T-helper 2 cell treated with Interferon-gamma antibody and Interleukin-4, amounts not matched to agents 5 μg/mL and 100 μg/mL, for 36 hours (primary cell): ENCODE measurements around the gene MDP1.

Experiments used
- DNase-seq: peaks from one replicate; pipeline ENCODE4 v3.0.0; 2021; ENCODE audit warnings: low spot score
- H3K27ac Mint-ChIP-seq: one replicate; pipeline ENCODE4 v1.8.0; 2021; ENCODE audit warnings: mild to moderate bottlenecking, mixed read lengths
- H3K27me3 Mint-ChIP-seq: one replicate; pipeline ENCODE4 v1.8.0; 2021; ENCODE audit warnings: low read depth, mixed read lengths
- H3K36me3 Mint-ChIP-seq: one replicate; pipeline ENCODE4 v1.8.0; 2021; ENCODE audit warnings: low read depth, mixed read lengths
- H3K4me1 Mint-ChIP-seq: one replicate; pipeline ENCODE4 v1.8.0; 2021; ENCODE audit warnings: low read depth, mixed read lengths
- H3K4me3 Mint-ChIP-seq: one replicate; pipeline ENCODE4 v1.8.0; 2022; ENCODE audit warnings: mild to moderate bottlenecking, moderate library complexity, mixed read lengths
- H3K9me3 Mint-ChIP-seq: one replicate; pipeline ENCODE4 v1.8.0; 2021; ENCODE audit warnings: mixed read lengths

MDP1 gene

DNA sequence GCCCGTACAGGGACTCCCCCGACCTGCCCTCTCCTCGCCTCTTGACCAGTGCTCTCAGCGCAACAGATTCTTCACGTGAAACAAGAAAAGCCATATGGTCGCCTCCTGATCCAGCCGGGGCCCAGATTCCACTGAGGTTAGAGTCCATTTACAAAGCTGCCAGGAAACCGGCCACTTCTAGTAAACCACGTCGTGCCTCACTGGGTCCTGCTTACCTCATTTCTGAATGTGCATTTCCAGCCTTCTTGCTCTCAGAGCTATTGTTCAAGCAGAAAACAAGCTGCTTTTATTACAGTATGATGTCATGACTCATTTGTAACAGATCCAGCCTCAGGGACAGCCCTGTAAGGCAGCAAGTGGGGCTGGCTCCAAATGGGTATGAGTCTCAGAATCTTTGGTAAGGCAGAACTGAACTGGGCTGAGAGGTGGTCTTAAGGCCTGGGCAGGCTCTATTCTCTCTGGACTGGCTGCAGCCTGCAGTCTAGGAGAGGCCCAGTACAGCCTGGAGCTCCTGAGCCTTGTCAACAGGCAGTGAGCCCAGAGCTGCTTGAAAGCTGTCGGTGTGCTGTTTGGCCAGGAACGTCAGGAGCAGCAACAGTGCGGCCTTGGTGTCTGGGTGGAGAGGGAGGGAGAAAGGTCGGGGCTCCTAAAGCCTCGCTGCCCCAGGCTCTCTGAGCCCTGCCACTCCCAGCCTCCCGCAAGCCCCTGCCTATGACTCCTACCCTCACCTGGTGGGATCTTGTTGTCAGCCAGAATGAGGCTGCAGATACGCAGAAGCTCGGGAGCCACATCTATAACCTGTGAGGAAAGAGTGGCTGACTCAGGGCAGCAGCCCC lies 35.7 kb downstream of the MDP1 start:
- Mint-ChIP-seq H3K9me3 (no peaks in the 10 kb centered on the region), H3K4me1 (peaks cover under 1% of the 10 kb centered on the region), H3K27me3 (no peaks in the 10 kb centered on the region), H3K4me3 (no peak overlapping the region), H3K36me3 (peaks cover 54% of the 10 kb centered on the region), H3K27ac (peak overlapping the region; percentile 26)
- no peak for DNase-seq

- Mint-ChIP-seq H3K4me3 (no peak overlapping the region), H3K9me3 (no peaks in the 10 kb centered on the region), H3K27ac (no peak overlapping the region), H3K36me3 (peaks cover 59% of the 10 kb centered on the region), H3K4me1 (peaks cover 6% of the 10 kb centered on the region), H3K27me3 (no peaks in the 10 kb centered on the region)
- DNase-seq: no peak
Measured at GRCh38 chr14:24179294-24179960, 36.4 kb downstream of the MDP1 start.

DNA sequence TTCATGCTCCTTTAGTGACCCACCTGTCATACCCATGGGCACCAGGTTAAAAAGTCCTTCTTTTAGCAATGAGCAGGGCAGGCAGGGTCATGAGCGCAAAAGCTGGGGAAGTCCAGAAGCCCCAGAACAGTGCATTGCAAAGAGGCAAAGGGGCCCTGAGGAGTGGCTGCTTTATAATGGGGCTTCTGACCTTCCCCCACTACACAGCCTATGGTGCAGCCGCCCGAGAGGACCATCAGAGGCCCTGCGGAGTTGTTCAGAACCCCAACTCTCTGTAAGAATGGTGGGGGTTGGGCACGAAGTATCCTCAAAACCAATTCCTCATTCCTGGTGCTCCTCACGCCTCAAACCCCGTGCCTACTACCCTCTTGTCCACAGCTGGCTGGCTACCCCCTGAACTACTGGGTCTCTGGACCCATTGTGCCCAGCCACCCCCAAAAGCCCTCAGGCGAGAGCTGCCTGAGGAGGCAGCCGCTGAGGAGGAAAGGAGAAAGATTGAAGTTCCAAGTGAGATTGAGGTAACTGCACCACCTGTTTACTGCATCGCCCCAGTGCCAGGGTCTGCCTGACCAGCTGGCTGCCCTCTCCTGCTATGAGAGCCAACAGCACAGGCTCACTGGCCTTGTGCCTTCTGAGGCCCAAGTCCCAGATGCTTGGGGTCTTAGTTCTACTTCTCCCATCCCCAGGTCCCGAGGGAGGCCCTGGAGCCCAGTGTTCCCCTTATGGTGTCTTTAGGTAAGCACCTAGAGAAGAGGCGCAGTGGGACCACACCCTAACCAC lies 37.3 kb downstream of the MDP1 start:
- peaks cover 64% of the 10 kb centered on the region for H3K36me3 Mint-ChIP-seq
- H3K9me3 Mint-ChIP-seq: no peaks in the 10 kb centered on the region
- H3K27ac Mint-ChIP-seq: no peak overlapping the region
- H3K4me3 Mint-ChIP-seq: no peak overlapping the region
- H3K27me3 Mint-ChIP-seq: no peaks in the 10 kb centered on the region
- H3K4me1 Mint-ChIP-seq: peaks cover 6% of the 10 kb centered on the region
- no peak for DNase-seq

DNA sequence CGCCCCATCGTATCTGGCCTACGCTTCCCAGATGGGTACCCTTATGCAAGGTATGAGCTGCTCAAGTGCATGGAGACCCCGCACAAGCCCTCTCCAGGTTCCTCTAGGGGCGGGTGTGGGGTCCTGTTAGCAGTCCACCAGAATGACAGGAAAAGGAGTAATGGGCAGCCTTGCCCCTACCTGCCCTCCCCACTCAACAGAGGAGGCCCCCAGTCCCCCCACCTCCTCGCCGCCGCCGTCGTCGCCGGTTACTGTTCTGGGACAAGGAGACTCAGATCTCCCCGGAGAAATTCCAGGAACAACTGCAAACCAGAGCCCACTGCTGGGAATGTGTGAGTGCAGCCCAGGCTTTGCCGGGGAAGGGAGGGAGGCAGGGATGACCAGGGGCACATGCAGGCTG lies 38.0 kb downstream of the MDP1 start:
- no peak overlapping the region for H3K4me3 Mint-ChIP-seq
- H3K27ac Mint-ChIP-seq: no peak overlapping the region
- peaks cover 7% of the 10 kb centered on the region for H3K4me1 Mint-ChIP-seq
- no peaks in the 10 kb centered on the region for H3K9me3 Mint-ChIP-seq
- peaks cover 65% of the 10 kb centered on the region for H3K36me3 Mint-ChIP-seq
- no peaks in the 10 kb centered on the region for H3K27me3 Mint-ChIP-seq
- no peak for DNase-seq

DNA sequence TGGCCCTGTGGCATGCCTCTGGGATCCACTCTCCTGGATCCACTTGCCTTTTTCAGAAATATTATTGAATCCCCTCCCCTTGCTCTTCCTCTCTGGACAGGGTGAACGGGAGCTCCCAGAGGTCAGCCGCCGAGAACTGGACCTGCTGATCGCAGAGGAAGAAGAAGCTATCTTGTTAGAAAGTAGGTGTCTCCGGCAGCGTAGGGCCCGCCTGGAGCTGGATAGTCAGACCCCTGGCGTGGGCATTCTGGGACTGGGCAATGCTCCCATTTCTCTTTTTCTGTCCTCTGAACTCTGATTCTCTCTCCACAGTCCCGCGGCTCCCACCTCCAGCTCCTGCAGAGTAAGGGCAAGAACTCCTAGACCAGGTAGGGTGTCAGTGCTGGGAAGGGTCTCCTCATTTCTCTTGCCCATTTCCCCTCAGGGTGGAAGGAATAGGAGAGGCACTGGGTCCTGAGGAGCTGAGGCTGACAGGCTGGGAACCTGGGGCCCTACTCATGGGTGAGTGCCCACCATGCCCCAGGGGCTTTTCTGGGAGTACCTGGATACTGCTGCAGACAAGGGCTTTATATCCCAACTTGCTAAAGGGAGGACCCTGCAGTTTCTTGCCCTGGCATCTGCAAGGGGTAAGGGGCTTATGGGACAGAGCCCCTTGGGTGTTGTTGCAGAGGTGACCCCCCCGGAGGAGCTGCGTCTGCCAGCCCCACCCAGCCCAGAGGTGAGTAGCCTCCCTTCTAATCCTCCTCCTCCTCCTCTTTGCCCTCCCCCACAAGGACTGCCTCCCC lies 38.6 kb downstream of the MDP1 start:
- Mint-ChIP-seq H3K27ac (no peak overlapping the region), H3K9me3 (no peaks in the 10 kb centered on the region), H3K27me3 (no peaks in the 10 kb centered on the region), H3K4me3 (no peak overlapping the region), H3K36me3 (peaks cover 63% of the 10 kb centered on the region), H3K4me1 (peaks cover 9% of the 10 kb centered on the region)
- no peak for DNase-seq

- Mint-ChIP-seq H3K4me3 (no peak overlapping the region), H3K9me3 (no peaks in the 10 kb centered on the region), H3K36me3 (peaks cover 62% of the 10 kb centered on the region), H3K27ac (no peak overlapping the region), H3K27me3 (no peaks in the 10 kb centered on the region), H3K4me1 (peaks cover 9% of the 10 kb centered on the region)
- DNase-seq: no peak
Measured at GRCh38 chr14:24176599-24176998, 39.3 kb downstream of the MDP1 start.

- peak overlapping the region; percentile 39 for H3K27ac Mint-ChIP-seq
- no peak for DNase-seq
- H3K36me3 Mint-ChIP-seq: peaks cover 62% of the 10 kb centered on the region
- no peaks in the 10 kb centered on the region for H3K9me3 Mint-ChIP-seq
- H3K27me3 Mint-ChIP-seq: no peaks in the 10 kb centered on the region
- peaks cover 23% of the 10 kb centered on the region for H3K4me1 Mint-ChIP-seq
- H3K4me3 Mint-ChIP-seq: no peak overlapping the region
Measured at GRCh38 chr14:24172871-24173281, 43.0 kb downstream of the MDP1 start.

- Mint-ChIP-seq H3K27ac (peak overlapping the region; percentile 49), H3K9me3 (no peaks in the 10 kb centered on the region), H3K36me3 (peaks cover 62% of the 10 kb centered on the region), H3K4me3 (peak overlapping the region; percentile 76), H3K4me1 (peaks cover 25% of the 10 kb centered on the region), H3K27me3 (no peaks in the 10 kb centered on the region)
- no peak for DNase-seq
Measured at GRCh38 chr14:24172261-24172860, 43.5 kb downstream of the MDP1 start.

DNA sequence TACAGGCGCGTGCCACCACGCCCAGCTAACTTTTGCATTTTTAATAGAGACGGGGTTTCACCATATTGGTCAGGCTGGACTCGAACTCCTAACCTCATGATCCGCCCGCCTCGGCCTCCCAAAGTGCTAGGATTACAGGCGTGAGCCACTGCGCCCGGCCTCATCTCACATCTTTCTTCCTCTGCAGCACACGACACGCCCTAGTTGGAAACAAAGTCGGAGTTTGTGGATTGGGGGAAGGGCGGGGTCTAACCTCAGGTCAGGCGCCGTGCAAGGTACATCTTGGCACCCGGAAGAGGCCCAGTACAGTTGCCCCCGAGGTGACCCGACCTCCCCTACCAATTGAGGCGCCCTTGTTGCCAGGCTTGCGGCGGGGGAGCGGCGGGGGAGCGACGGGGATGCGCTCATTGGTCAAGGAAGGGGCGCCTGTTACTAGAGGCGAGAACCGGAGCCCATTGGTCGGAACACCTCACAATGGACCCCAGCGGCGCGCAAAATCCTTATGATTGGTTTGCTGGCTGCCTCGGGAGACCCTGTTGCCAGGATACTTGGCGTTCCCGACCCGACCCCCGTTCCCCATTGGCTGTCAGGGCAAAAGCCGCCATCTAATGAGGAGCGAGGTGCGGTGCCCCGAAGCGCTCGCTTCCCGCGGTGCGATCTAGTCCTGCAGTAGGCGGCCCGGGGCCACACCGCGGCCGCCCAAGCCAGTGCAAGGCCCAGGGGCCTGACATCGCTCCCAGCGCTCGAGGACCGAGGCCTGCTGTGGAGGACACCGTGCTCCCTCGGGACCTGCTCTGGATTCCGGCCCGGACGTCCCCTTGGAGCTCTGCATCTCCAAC lies 44.2 kb downstream of the MDP1 start, which contains the start of gene REC8:
TSS of gene REC8 (plus strand) at position 659 of the 839 bp plus-strand sequence. CDS start 473 bp downstream, outside the sequence.
- peak within 1 kb of the TSS; percentile 76 for H3K4me3 Mint-ChIP-seq
- peak within 1 kb of the TSS; percentile 80 for H3K27ac Mint-ChIP-seq
- DNase-seq: peak; percentile 24
- H3K36me3 Mint-ChIP-seq: peaks cover 61% of the 10 kb centered on the region
- no peaks in the 10 kb centered on the region for H3K27me3 Mint-ChIP-seq
- H3K9me3 Mint-ChIP-seq: no peaks in the 10 kb centered on the region
- peaks cover 29% of the 10 kb centered on the region for H3K4me1 Mint-ChIP-seq

GRCh38 chr14:24167469-24168114 lies 48.3 kb downstream of the MDP1 start:
- H3K27ac Mint-ChIP-seq: peak overlapping the region; percentile 76
- no peak overlapping the region for H3K4me3 Mint-ChIP-seq
- H3K4me1 Mint-ChIP-seq: peaks cover 37% of the 10 kb centered on the region
- no peaks in the 10 kb centered on the region for H3K27me3 Mint-ChIP-seq
- DNase-seq: no peak
- no peaks in the 10 kb centered on the region for H3K9me3 Mint-ChIP-seq
- H3K36me3 Mint-ChIP-seq: peaks cover 77% of the 10 kb centered on the region

DNA sequence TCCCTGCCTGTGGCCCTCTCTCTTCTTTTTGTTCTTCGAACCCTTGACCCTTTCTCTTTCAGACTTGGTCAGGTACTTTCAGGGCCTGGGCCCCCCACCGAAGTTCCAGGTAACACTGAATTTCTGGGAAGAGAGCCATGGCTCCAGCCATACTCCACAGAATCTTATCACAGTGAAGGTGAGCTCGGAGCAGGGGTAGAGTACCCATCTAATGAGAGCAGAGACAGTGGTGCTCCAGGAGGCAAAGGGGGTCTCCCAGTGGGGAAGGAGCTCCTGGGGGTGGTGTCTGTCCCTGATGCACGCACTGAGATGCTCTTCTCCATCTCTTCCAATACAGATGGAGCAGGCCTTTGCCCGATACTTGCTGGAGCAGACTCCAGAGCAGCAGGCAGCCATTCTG lies 50.1 kb downstream of the MDP1 start:
- peaks cover 81% of the 10 kb centered on the region for H3K36me3 Mint-ChIP-seq
- peaks cover 42% of the 10 kb centered on the region for H3K4me1 Mint-ChIP-seq
- no peak overlapping the region for H3K4me3 Mint-ChIP-seq
- H3K9me3 Mint-ChIP-seq: no peaks in the 10 kb centered on the region
- no peak for DNase-seq
- H3K27ac Mint-ChIP-seq: no peak overlapping the region
- peaks cover 2% of the 10 kb centered on the region for H3K27me3 Mint-ChIP-seq

DNA sequence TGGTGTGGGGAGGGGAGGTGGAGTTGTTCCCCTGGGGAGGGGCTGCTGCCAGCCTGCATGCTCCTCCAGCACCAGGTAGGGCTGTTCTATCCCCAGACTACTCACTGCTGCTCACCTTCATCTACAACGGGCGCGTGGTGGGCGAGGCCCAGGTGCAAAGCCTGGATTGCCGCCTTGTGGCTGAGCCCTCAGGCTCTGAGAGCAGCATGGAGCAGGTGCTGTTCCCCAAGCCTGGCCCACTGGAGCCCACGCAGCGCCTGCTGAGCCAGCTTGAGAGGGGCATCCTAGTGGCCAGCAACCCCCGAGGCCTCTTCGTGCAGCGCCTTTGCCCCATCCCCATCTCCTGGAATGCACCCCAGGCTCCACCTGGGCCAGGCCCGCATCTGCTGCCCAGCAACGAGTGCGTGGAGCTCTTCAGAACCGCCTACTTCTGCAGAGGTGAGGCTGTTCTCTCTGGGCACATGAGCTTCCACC lies 51.3 kb downstream of the MDP1 start:
- peak overlapping the region; percentile 45 for H3K27ac Mint-ChIP-seq
- H3K4me1 Mint-ChIP-seq: peaks cover 47% of the 10 kb centered on the region
- peaks cover 85% of the 10 kb centered on the region for H3K36me3 Mint-ChIP-seq
- peak overlapping the region; percentile 40 for H3K4me3 Mint-ChIP-seq
- no peak for DNase-seq
- peaks cover 2% of the 10 kb centered on the region for H3K27me3 Mint-ChIP-seq
- H3K9me3 Mint-ChIP-seq: no peaks in the 10 kb centered on the region
